Activated T-helper 1 cell treated with anti-CD3 and anti-CD28 coated beads, Interleukin-12 subunit alpha, Interleukin-12 subunit beta, Interleukin-2, Interleukin-4 antibody, amounts not matched to agents 30 ng/mL and 10 ng/mL and 1 ng/mL, durations not matched to agents 14 hours and 24 hours and 36 hours (primary cell): ENCODE results near the gene BCAS3. TPM values are rescaled to one million over a fixed set of nuclear protein-coding genes. Genes with fewer than 3 reads are reported as not detected.

ENCODE experiments used
- DNase-seq: peaks from one replicate; pipeline ENCODE4 v3.0.0; 2021; ENCODE audit warnings: low spot score
- H3K27ac Mint-ChIP-seq: one replicate; pipeline ENCODE4 v1.8.0; 2021; ENCODE audit warnings: mild to moderate bottlenecking, mixed read lengths
- H3K27me3 Mint-ChIP-seq: one replicate; pipeline ENCODE4 v1.8.0; 2022; ENCODE audit warnings: mild to moderate bottlenecking, moderate library complexity, mixed read lengths; ENCODE audit not compliant: insufficient read depth
- H3K36me3 Mint-ChIP-seq: one replicate; pipeline ENCODE4 v1.8.0; 2021; ENCODE audit warnings: low read depth, mixed read lengths
- H3K4me1 Mint-ChIP-seq: one replicate; pipeline ENCODE4 v1.8.0; 2021; ENCODE audit warnings: low read depth, mixed read lengths
- H3K4me3 Mint-ChIP-seq: one replicate; pipeline ENCODE4 v1.8.0; 2021; ENCODE audit warnings: mild to moderate bottlenecking, moderate library complexity, mixed read lengths
- H3K9me3 Mint-ChIP-seq: one replicate; pipeline ENCODE4 v1.8.0; 2021; ENCODE audit warnings: mixed read lengths
- intact Hi-C: fragments of 100-400 bp; cut with micrococcal nuclease; formaldehyde crosslinking; loops from one replicate; pipeline ENCODE4 v1.15.1; 2024
- total RNA-seq: library from RNA; stranded (reverse); gene quantifications from 2 replicates; pipeline ENCODE4 v1.2.3, GENCODE V29; 2022

Gene BCAS3
- total RNA-seq, 1 donor from 2014 or later = 8.3 TPM

DNA sequence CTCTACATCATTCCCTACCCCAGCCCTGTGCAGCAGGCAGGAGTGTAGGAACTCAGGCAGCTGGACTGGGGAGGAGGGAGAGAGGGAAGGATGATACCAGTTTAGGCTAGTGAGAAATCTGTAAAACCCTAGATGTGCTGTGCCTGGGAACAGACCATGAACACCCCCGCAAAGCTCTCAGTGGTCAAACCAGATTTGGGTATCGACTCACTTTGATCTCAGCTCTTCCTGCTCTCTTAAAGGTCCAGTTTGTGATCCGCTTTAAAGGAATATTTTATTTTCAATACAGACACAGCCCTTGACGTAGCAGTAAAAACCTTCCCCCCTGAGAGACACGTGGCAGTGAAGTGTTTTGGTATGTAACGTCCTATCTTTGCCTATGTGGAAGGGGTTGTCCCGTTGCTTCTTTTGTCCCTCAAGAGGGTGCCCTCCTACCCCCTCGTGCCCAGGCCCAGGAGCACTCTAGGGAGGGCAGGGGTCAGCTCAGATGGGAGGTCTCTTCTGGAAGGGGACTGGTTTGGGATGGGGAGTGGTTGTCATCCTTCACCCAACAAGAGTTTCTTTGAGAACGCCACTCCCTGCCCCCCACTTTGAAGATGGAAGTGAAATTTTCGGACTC, 702.7 kb downstream of the BCAS3 start:
- Mint-ChIP-seq H3K4me3 (no peak overlapping the region), H3K4me1 (no peaks in the 10 kb centered on the region), H3K36me3 (no peaks in the 10 kb centered on the region), H3K27ac (no peak overlapping the region), H3K27me3 (no peaks in the 10 kb centered on the region), H3K9me3 (no peaks in the 10 kb centered on the region)
- intact Hi-C loops = no loop called here
- no peak for DNase-seq

DNA sequence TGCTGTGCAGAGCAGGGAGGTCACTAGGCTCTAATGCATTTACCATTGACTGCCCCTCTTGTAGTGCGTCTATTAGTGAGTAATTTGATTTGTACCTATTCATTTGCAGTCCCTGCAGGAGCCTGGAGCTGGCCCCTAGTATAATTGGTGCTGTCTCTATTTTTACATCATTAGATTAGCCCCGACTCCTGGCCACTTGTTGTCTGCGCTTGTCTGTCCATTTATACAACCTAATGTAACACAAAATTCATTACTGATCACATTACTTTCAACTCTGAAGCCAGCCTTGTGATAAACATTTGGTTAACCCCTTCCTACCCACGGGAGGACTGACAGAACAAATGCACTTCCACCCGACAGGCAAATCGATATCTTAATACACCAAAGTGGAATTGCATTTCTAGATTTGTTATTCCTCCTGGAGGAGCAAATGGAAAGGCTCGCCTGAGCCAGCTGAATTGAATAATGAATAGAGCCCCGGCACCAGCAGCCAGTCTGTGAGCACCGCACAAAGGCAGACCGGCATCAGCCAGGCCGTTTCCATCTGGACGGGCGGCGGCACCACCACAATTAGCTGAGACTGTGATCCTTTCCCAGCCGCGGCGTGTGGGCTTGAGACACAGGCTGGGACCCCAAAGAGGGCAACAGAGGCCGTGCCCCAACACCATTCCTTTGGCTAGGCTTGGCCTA, 703.3 kb downstream of the BCAS3 start:
- Mint-ChIP-seq H3K27me3 (no peaks in the 10 kb centered on the region), H3K27ac (no peak overlapping the region), H3K4me3 (no peak overlapping the region), H3K4me1 (no peaks in the 10 kb centered on the region), H3K36me3 (no peaks in the 10 kb centered on the region), H3K9me3 (no peaks in the 10 kb centered on the region)
- DNase-seq = no peak
- intact Hi-C loops = no loop called here

DNA sequence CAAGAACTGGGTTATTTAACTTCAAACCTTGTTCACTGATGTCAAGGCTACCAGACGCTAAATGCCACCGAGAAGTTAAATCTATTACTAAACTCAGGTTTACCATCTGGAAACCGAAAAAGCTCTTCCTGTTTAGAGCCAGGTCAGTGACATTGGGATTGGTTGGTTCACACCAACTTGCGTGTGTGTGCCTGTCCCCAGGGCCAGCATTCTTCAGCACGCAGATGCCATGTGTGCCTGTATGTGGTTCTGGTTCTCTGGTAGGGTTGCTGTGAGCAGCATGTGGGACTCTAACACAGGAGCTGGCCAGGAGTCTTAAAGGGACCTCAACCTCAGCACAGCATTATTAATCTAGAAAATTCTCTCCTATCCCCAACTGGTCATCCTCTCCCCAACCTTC, 703.9 kb downstream of the BCAS3 start:
- H3K4me3 Mint-ChIP-seq = no peak overlapping the region

DNA sequence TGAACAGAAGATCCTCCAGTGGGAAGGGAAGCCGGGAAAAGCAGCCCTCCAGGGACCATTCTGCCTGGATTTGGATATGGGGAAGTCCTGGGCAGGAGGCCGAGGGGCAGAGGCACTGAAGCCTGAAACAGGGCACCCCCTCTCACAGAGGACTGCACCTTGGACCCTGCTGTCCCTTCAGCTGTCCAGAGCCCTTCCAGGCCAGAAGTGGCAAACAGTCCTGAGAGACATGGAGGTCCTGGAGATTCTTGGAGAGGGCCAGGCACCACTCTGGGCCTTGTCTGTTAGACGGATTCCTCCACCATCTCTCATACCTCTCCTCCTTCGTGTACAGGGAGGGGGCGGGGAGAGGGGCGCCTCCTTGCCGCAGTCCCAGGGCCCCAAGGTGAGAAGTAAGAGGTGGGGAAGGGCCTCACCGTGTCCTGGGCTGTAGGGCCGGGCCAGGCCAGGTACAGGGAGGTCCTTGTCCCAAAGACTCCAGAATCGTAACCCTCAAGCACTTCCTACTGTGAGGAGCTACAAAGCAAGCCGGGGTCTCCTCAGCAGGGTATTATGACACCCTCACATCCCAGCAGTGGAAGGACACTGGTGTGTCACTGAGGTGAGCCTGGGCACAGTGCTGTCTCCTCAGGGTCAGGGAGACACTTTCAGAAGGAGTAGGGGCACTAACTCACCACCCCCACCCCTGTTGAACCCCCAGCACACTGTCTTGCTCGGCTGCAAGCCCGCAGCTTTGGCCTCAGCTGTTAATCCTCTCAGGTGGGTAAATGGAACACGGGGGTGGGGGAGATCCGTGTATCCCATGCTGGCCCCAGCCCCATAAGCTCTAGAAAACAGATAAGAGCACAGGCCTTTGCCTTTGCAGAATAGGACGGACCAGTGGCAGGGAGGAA, 705.4 kb downstream of the BCAS3 start:
- no peak overlapping the region for H3K27ac Mint-ChIP-seq
- H3K4me3 Mint-ChIP-seq = no peak overlapping the region
- H3K27me3 Mint-ChIP-seq = no peaks in the 10 kb centered on the region
- no peak for DNase-seq
- H3K9me3 Mint-ChIP-seq = no peaks in the 10 kb centered on the region
- no peaks in the 10 kb centered on the region for H3K4me1 Mint-ChIP-seq
- intact Hi-C loops = no loop called here
- H3K36me3 Mint-ChIP-seq = no peaks in the 10 kb centered on the region

More for the DNA sequence above, 703.9 kb downstream of the BCAS3 start:
- Mint-ChIP-seq H3K27ac (no peak overlapping the region), H3K4me1 (no peaks in the 10 kb centered on the region), H3K36me3 (no peaks in the 10 kb centered on the region), H3K9me3 (no peaks in the 10 kb centered on the region), H3K27me3 (no peaks in the 10 kb centered on the region)
- intact Hi-C loops = no loop called here
- no peak for DNase-seq

DNA sequence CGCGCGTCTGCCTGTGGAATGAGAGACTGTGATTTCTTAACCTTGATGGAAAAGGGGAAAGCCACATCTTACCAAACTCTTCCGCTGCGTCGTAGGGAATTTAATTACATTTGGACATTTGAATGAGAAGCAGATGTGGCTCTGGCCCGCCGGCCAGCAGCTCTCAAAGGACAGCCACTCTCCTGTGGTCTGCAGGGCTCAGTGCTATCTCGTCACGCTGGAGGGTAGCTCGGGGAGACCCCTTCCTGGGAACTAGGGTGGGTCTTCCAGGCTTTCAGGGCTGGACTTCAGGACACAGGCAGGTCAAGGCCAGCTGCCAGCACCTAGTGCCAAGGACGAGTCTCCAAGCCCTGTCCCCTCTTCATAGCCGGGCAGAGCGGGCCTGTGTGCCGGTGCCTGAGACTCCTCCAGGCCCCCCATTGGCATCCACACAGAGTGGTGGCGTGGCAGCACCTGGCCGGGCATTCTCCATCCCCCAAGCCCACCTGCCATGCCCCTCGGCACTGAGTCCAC, 706.1 kb downstream of the BCAS3 start:
- DNase-seq = no peak
- Mint-ChIP-seq H3K27me3 (no peaks in the 10 kb centered on the region), H3K27ac (no peak overlapping the region), H3K9me3 (no peaks in the 10 kb centered on the region), H3K4me1 (no peaks in the 10 kb centered on the region), H3K36me3 (no peaks in the 10 kb centered on the region), H3K4me3 (no peak overlapping the region)
- intact Hi-C loops = no loop called here

DNA sequence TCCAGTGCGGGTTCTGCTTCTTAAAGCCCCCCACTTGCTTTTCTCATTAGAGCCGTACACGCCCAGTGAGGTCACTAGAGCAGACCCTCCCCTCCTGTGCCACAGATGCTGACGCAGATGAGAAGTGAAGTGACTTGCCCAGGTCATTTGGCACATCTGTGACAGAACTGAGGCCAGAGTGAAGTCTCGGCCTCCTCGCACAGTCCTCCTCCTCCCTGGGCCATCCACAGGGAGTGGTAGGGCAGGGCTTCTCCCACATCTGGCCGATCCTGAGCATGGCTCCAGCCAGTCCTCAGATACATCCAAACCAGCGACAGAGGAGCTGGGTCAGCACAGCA, 706.7 kb downstream of the BCAS3 start:
- H3K36me3 Mint-ChIP-seq = no peaks in the 10 kb centered on the region
- intact Hi-C loops = no loop called here
- H3K9me3 Mint-ChIP-seq = no peaks in the 10 kb centered on the region
- H3K27me3 Mint-ChIP-seq = no peaks in the 10 kb centered on the region
- DNase-seq = no peak
- no peak overlapping the region for H3K4me3 Mint-ChIP-seq
- H3K27ac Mint-ChIP-seq = no peak overlapping the region
- H3K4me1 Mint-ChIP-seq = no peaks in the 10 kb centered on the region

DNA sequence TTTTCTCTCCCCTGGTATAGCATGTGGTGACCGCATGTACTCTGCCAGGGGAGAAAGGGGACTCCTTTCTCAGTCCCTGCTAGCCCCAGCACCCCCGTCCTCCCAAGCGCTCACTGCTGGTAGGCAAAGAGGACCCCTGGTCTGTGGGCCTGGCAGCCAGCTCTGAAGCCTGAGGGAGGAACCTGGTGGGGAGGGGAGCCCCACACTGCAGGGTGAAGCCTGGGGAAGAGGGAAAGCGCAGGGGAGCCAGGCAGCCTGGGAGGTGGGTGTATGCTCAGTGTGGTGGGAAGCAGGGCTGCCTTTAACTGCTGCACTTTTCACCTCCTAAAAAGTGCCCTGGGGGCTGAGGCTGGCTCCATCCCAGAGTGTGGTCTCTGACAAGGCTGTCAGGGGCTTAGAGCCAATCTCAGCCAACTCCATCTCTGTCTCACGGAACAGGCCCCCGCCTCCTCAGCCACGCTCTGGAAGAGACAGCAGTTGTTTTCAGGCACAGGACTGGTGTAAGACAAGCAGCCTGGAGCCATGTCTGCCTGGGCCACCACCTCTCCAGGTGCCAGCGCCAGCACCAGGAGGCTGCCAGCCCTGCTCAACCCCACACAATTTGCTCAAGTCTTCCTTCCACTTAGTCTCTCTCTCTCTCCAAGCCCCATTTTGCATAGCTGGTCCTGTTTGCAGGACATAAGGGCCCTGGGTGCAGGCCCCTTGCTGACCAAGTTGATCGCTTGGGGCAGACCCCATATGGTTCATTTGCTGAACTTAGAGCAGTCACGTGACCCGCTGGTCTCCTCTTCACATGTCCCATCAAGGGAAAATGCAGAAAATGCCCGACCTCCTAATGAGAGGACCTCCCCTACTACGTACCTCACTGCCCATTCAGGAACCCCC, 707.3 kb downstream of the BCAS3 start:
- Mint-ChIP-seq H3K27ac (no peak overlapping the region), H3K9me3 (no peaks in the 10 kb centered on the region)
- intact Hi-C loops = no loop called here

DNA sequence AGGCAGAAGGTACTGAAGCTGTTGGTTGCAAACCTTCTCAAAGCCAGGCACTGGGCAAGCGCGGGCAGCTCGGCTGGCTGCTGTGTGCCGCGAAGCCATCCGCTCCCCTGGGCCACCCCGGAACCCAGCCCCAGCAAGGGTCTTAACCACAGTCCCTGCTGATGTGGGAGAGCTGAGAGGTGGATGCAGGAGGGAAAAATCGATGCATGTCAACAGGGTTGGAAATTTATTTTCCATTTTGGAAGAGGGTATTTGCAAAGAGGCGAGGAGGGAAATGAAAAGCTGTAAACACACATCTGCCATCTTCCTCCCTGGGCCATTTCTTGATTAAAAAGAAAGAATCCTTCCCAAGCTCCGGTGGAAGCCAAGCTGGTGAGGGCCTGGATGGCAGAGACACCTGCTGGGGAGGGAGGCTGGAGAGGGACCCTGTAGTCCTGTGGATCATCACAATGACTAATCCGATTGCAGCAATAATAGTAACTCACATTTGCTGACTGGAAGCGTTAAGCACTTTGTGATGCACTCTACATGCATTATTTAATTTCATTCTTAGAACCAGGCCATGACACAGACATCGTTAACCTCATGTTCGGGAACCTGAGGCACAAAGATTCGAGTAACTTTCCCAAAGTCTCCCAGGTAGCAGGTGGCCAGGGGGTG, 708.1 kb downstream of the BCAS3 start:
- no peaks in the 10 kb centered on the region for H3K9me3 Mint-ChIP-seq
- no peak overlapping the region for H3K4me3 Mint-ChIP-seq
- H3K36me3 Mint-ChIP-seq = no peaks in the 10 kb centered on the region
- no peaks in the 10 kb centered on the region for H3K4me1 Mint-ChIP-seq
- no peak overlapping the region for H3K27ac Mint-ChIP-seq
- DNase-seq = no peak
- no peaks in the 10 kb centered on the region for H3K27me3 Mint-ChIP-seq
- intact Hi-C loops = no loop called here

More for the DNA sequence above, 707.3 kb downstream of the BCAS3 start:
- Mint-ChIP-seq H3K4me1 (no peaks in the 10 kb centered on the region), H3K27me3 (no peaks in the 10 kb centered on the region), H3K36me3 (no peaks in the 10 kb centered on the region), H3K4me3 (no peak overlapping the region)
- no peak for DNase-seq

DNA sequence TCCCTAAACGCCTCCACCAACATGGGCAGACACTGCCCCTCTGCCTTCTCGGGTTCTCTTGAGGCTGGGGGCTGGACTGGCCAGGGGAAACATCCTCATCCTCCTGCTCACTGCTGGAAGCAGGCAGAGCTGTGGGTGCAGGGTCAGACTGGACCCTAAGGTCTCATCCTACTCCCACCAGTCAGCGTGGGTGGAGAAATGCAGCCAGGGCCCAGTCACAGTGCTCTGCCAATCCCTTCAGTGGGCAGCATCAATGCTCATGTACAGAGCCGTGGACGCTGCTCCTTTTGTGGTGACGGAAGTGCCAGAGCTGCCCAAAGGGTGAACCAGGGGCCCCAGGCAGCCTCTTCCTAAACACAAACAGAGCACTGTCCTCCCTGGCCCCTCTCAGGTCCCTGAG, 708.6 kb downstream of the BCAS3 start:
- Mint-ChIP-seq H3K27ac (no peak overlapping the region), H3K27me3 (peaks cover 2% of the 10 kb centered on the region), H3K9me3 (no peaks in the 10 kb centered on the region), H3K4me1 (no peaks in the 10 kb centered on the region), H3K36me3 (no peaks in the 10 kb centered on the region), H3K4me3 (no peak overlapping the region)
- no peak for DNase-seq
- intact Hi-C loops = no loop called here

DNA sequence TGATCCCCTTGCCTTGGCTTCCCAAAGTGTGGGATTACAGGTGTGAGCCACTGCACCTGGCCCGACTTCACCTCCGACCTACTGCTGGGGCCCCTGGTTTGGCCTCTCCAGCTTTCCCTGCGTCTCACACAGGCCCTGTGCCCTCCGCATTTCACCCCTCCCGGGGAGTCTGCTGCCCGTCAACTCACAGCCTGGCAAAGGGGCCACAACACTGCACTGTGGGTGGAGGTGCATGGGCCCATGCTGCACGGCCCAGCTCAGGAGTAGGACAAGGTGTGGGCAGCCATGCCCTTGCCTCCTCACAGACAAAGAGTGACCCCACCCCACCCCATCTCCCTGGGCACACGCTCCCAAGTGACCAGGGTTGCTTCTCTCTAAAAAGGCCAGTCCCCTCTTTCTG, 709.4 kb downstream of the BCAS3 start:
- peaks cover 3% of the 10 kb centered on the region for H3K27me3 Mint-ChIP-seq
- intact Hi-C loops = no loop called here
- H3K9me3 Mint-ChIP-seq = no peaks in the 10 kb centered on the region
- H3K4me1 Mint-ChIP-seq = no peaks in the 10 kb centered on the region
- H3K36me3 Mint-ChIP-seq = no peaks in the 10 kb centered on the region
- no peak overlapping the region for H3K27ac Mint-ChIP-seq
- no peak overlapping the region for H3K4me3 Mint-ChIP-seq
- no peak for DNase-seq

DNA sequence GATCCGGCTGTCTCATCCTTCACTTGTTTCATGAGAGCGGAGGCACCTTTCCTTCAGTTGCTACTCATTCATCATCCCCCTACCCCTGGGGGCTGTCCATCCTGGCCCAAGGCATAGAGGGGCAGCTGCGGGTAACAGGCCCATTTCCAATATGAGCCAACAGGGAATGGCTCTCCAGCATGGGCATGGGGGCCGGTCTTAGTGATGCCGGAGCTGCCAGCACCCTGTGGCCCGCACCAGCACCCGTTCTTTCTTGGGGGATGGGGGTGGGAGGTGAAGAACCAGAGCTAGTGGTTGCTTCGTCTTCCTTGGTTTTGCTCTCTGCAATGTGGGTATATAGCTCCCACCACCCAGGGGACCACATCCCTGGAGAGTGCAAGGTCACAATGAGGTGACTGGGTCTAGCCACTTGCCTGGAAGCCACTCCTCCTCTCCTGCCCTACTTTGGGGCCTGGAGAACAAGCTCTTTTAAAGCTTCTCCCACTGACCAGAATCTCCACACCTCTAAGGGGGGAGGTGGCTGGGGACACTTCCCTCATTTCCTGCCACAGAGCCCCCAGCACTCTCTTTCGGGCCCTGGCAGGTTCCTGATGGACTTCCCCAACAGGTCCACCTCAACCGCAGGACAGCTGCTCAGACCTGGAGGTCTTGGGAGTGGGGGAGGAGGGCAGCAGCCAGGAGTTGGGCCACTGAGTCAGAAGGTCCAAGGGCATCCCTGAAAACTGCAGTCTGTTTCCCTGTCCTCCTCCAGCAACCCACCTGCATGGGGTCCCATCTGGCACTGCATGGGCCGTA, 710.1 kb downstream of the BCAS3 start:
- DNase-seq = no peak
- Mint-ChIP-seq H3K4me3 (no peak overlapping the region), H3K4me1 (no peaks in the 10 kb centered on the region), H3K27me3 (peaks cover 5% of the 10 kb centered on the region), H3K27ac (no peak overlapping the region), H3K36me3 (no peaks in the 10 kb centered on the region), H3K9me3 (no peaks in the 10 kb centered on the region)
- intact Hi-C loops = no loop called here
